Breast epithelium (tissue), 3 donors: Measurements from ENCODE around the gene TLE6.
A peak's percentile ranks its signal among the peaks of the same experiment; 100 is the strongest.

Experiments used
- POLR2A ChIP-seq: fragments of 450-650 bp; IDR thresholded peaks from one replicate; pipeline ENCODE4 v1.6.1; 2016; ENCODE audit warnings: antibody characterized with exemption, mild to moderate bottlenecking, moderate library complexity
- POLR2AphosphoS5 ChIP-seq, 3 donors: sonication (generic); formaldehyde crosslinking; IDR thresholded peaks; one replicate each; pipeline ENCODE4 v1.6.1; 2017; ENCODE audit warnings: antibody characterized with exemption in 3 of 3
- TF ChIP-seq, protein P1 (sequence below), 3 donors: fragments of 450-650 bp; IDR thresholded peaks; one replicate each; pipeline ENCODE4 v1.5.1; 2016 to 2017; ENCODE audit warnings: antibody characterized with exemption in 3 of 3, mild to moderate bottlenecking in 3 of 3, moderate library complexity in 3 of 3

- TF ChIP-seq, protein P1, sequence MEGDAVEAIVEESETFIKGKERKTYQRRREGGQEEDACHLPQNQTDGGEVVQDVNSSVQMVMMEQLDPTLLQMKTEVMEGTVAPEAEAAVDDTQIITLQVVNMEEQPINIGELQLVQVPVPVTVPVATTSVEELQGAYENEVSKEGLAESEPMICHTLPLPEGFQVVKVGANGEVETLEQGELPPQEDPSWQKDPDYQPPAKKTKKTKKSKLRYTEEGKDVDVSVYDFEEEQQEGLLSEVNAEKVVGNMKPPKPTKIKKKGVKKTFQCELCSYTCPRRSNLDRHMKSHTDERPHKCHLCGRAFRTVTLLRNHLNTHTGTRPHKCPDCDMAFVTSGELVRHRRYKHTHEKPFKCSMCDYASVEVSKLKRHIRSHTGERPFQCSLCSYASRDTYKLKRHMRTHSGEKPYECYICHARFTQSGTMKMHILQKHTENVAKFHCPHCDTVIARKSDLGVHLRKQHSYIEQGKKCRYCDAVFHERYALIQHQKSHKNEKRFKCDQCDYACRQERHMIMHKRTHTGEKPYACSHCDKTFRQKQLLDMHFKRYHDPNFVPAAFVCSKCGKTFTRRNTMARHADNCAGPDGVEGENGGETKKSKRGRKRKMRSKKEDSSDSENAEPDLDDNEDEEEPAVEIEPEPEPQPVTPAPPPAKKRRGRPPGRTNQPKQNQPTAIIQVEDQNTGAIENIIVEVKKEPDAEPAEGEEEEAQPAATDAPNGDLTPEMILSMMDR (IDR thresholded peaks at IDR 0.05), result no peak
- no peak for TF ChIP-seq POLR2A
- TF ChIP-seq POLR2AphosphoS5 (IDR thresholded peaks at IDR 0.05), result peak; percentile 68 to 77 (median 70)
These were observed at the start of gene TLE6 for GRCh38 chr19:2977001-2977745.
